AG04450 (cell line): ENCODE results near the gene EFNB3. TPM values are rescaled to one million over a fixed set of nuclear protein-coding genes. Genes with fewer than 3 reads are reported as not detected.

Experiments
- CTCF ChIA-PET: fragments of 300-600, 350-600 bp; formaldehyde crosslinking; extraction: SDS; loops from one replicate; lab custom pipeline; 2022; ENCODE audit warnings: antibody characterized with exemption, inconsistent platforms; lab: Charles Lee
- POLR2A ChIA-PET: fragments of 350-600 bp; formaldehyde crosslinking; extraction: SDS; loops from one replicate; lab custom pipeline; 2021; ENCODE audit warnings: antibody characterized with exemption, inconsistent platforms; lab: Yijun Ruan, JAX
- DNase-seq: peaks from one replicate; pipeline ENCODE4 v3.0.0-alpha.2; 2011; ENCODE audit warnings: low read depth, low spot score
- H3K27ac ChIP-seq: one replicate; pipeline ENCODE4 v1.5.1; 2012; ENCODE audit warnings: low read depth, low read length, control low read depth
- H3K27me3 ChIP-seq: one replicate; pipeline ENCODE4 v1.6.0; 2012; ENCODE audit warnings: low read length; ENCODE audit not compliant: control insufficient read depth, insufficient read depth
- H3K4me3 ChIP-seq: 2 replicates; pipeline ENCODE4 v1.5.1; 2011; ENCODE audit warnings: mild to moderate bottlenecking, low read depth, low read length, control low read depth
- H3K9me3 ChIP-seq: 2 replicates; pipeline ENCODE4 v1.5.1; 2012; ENCODE audit warnings: low read length; ENCODE audit not compliant: control insufficient read depth, insufficient read depth
- CTCF ChIP-seq: IDR thresholded peaks from 2 replicates; pipeline ENCODE4 v1.5.1; 2011; ENCODE audit warnings: low read depth, low read length, control low read depth, inconsistent platforms
- polyA plus RNA-seq: library from polyadenylated mRNA; depleted of rRNA; stranded (reverse); fragments of >200 nt; gene quantifications from 2 replicates; pipeline ENCODE4 v1.2.3, GENCODE V29; 2011

The EFNB3 gene
- polyA plus RNA-seq, 1 experiment: 7.7 TPM

GRCh38 chr17:7709031-7709430, 4.0 kb downstream of the EFNB3 start:
- POLR2A ChIA-PET: no interaction called here
- Histone ChIP-seq H3K4me3 (no peak overlapping the region), H3K27ac (no peak overlapping the region), H3K27me3 (peaks cover 38% of the 10 kb centered on the region), H3K9me3 (no peaks in the 10 kb centered on the region; the same call in 1 of the 2 replicates)
- CTCF ChIA-PET: interaction anchor here (0.5 kb wide), 1 partner anchor 12 kb away, joined by 4 read pairs; no protein-coding TSS in a partner anchor
- TF ChIP-seq CTCF: no peak
- DNase-seq: no peak

- ChIA-PET CTCF (interaction anchor here (1.0 kb wide), 1 partner anchor 22 kb away, joined by 5 read pairs; the partner anchor contains the start of gene WRAP53), POLR2A (no interaction called here)
- no peak overlapping the region for H3K27ac ChIP-seq
- H3K27me3 ChIP-seq: peaks cover 40% of the 10 kb centered on the region
- H3K9me3 ChIP-seq: no peaks in the 10 kb centered on the region; the same call in 1 of the 2 replicates
- H3K4me3 ChIP-seq: no peak overlapping the region
- DNase-seq: no peak
- TF ChIP-seq CTCF: no peak
Measured at GRCh38 chr17:7710301-7710700, 5.3 kb downstream of the EFNB3 start.

GRCh38 chr17:7711051-7711755, 6.2 kb downstream of the EFNB3 start:
- H3K4me3 ChIP-seq: no peak overlapping the region
- POLR2A ChIA-PET: no interaction called here
- no peak overlapping the region for H3K27ac ChIP-seq
- TF ChIP-seq CTCF: peak; percentile 11; the same call in 1 of the 2 replicates
- CTCF ChIA-PET: interaction anchor here (1.0 kb wide), 1 partner anchor 23 kb away, joined by 5 read pairs; the partner anchor contains the start of gene WRAP53
- peaks cover 31% of the 10 kb centered on the region for H3K27me3 ChIP-seq
- no peaks in the 10 kb centered on the region for H3K9me3 ChIP-seq
- DNase-seq: no peak

- no peak for TF ChIP-seq CTCF
- DNase-seq: no peak
- no peak overlapping the region for H3K4me3 ChIP-seq
- ChIA-PET POLR2A (no interaction called here), CTCF (no interaction called here)
- no peak overlapping the region for H3K27ac ChIP-seq
- no peaks in the 10 kb centered on the region for H3K9me3 ChIP-seq
- H3K27me3 ChIP-seq: peaks cover 28% of the 10 kb centered on the region
Measured at GRCh38 chr17:7712111-7712771, 7.2 kb downstream of the EFNB3 start.

GRCh38 chr17:7713782-7714181, 8.8 kb downstream of the EFNB3 start:
- H3K4me3 ChIP-seq: no peak overlapping the region
- TF ChIP-seq CTCF: no peak
- no peak for DNase-seq
- H3K27me3 ChIP-seq: peaks cover 32% of the 10 kb centered on the region
- ChIA-PET CTCF (interaction anchor here (1.6 kb wide), 1 partner anchor 26 kb away, joined by 5 read pairs; the partner anchor contains the start of genes TP53 and WRAP53), POLR2A (interaction anchor here (0.6 to 1.1 kb wide), 2 partner anchors 12 to 26 kb away, joined by 3 to 5 read pairs; partner anchors contain the start of gene TP53)
- H3K27ac ChIP-seq: no peak overlapping the region
- no peaks in the 10 kb centered on the region for H3K9me3 ChIP-seq
